ENCODE measurements around the gene ITGB6. TPM values are rescaled to one million over a fixed set of nuclear protein-coding genes. Genes with fewer than 3 reads are reported as not detected.

The ITGB6 gene
- total and polyA plus RNA-seq, 10 of the 15 experiments (the other 5 are each of a cell fraction or from before 2014, with no cell fraction given): 0.04 TPM; not detected in 9

- TF ChIP-seq USF2 (IDR thresholded peaks at IDR 0.05; ENCODE audit: borderline replicate concordance, low read depth, low read length): no peak
- no peak for TF ChIP-seq ZBTB11 (CRISPR knock-in tag; IDR thresholded peaks at IDR 0.05)
- TF ChIP-seq ETV6 (conservative IDR thresholded peaks at IDR 0.05 in 1 of 2, IDR thresholded peaks at IDR 0.05 in 1 of 2; ENCODE audit: borderline replicate concordance in 1 of 2, low read depth in 1 of 2): no peak
- TF ChIP-seq IKZF1 (conservative IDR thresholded peaks at IDR 0.05): no peak
- no peak for TF ChIP-seq NRF1 (conservative IDR thresholded peaks at IDR 0.05; ENCODE audit: low read depth, low read length)
Observed at GRCh38 chr2:160174322-160174721, 25.8 kb downstream of the ITGB6 start (continued).

- intact Hi-C loops (cut with micrococcal nuclease; ENCODE audit: unreplicated experiment) (loop anchor here (5.0 kb wide), 1 partner anchor 37 kb away; no protein-coding TSS in a partner anchor), in situ Hi-C loops (cut with MboI) (no loop called here)
- Histone ChIP-seq H2AFZ (ENCODE audit: control insufficient read depth, low read depth, low read length) (no peak overlapping the region), H3K27ac (ENCODE audit: control insufficient read depth, insufficient read depth) (no peak overlapping the region), H3K79me2 (ENCODE audit: control insufficient read depth, insufficient read depth, low read length) (no peaks in the 10 kb centered on the region), H3K9me3 (replicated peaks; ENCODE audit: control insufficient read depth, insufficient read depth, low read length) (no peaks in the 10 kb centered on the region), H3K27me3 (replicated peaks in 1 of 2; ENCODE audit: control insufficient read depth in 2 of 2, insufficient read depth in 2 of 2, low read length in 1 of 2) (no peaks in the 10 kb centered on the region), H3K4me3 (no peak overlapping the region), H4K20me1 (ENCODE audit: control insufficient read depth, insufficient read depth) (no peaks in the 10 kb centered on the region), H3K36me3 (ENCODE audit: control insufficient read depth in 2 of 2, insufficient read depth in 2 of 2, low read length in 1 of 2) (no peaks in the 10 kb centered on the region), H3K9ac (ENCODE audit: control insufficient read depth, insufficient read depth, low read length) (no peak overlapping the region), H3K4me2 (ENCODE audit: control insufficient read depth, insufficient read depth) (no peak overlapping the region), H3K4me1 (ENCODE audit: control insufficient read depth, insufficient read depth, low read length) (no peaks in the 10 kb centered on the region)
- CTCF ChIA-PET: interaction anchor here (1.6 kb wide), 1 partner anchor 40 kb away, joined by 3 read pairs; no protein-coding TSS in a partner anchor
- ATAC-seq (no peak), DNase-seq (ENCODE audit: low read depth, low spot score) (no peak), FAIRE-seq (no peak)
- SMC1A ChIA-PET (ENCODE audit: uncharacterized antibody, unreplicated experiment): no interaction called here
- POLR2A ChIA-PET: interaction anchor here (1.5 kb wide), 1 partner anchor 38 kb away, joined by 3 read pairs; no protein-coding TSS in a partner anchor
- RAD21 ChIA-PET (ENCODE audit: unreplicated experiment): no interaction called here
- no TSS peak for BruUV-seq (replicated peaks)
- TF ChIP-seq E2F8 (IDR thresholded peaks at IDR 0.05; ENCODE audit: low read depth, partially characterized antibody) (no peak), TBL1XR1 (IDR thresholded peaks at IDR 0.05; ENCODE audit: low read depth, low read length) (no peak), PBX3 (IDR thresholded peaks at IDR 0.05; ENCODE audit: insufficient replicate concordance, low read depth, low read length) (no peak), FOXK2 (IDR thresholded peaks at IDR 0.05) (no peak), ATF7 (IDR thresholded peaks at IDR 0.05; ENCODE audit: low read depth) (no peak), EP300 (IDR thresholded peaks at IDR 0.05; ENCODE audit: borderline replicate concordance in 1 of 2, control insufficient read depth in 1 of 2, low read depth in 2 of 2, low read length in 2 of 2) (no peak), IRF3 (IDR thresholded peaks at IDR 0.05) (no peak)
Observed at GRCh38 chr2:160169988-160170387, 30.1 kb downstream of the ITGB6 start.

All from GM12878 (cell line).